K562 (cell line): ENCODE results near the gene YPEL1. TPM values are rescaled to one million over a fixed set of nuclear protein-coding genes. Genes with fewer than 3 reads are reported as not detected.

Experiments
- CBX1 ChIP-seq: sonication (generic); IDR thresholded peaks from 2 replicates; pipeline ENCODE4 v1.6.1; 2016; ENCODE audit warnings: antibody characterized with exemption, low read depth, mild to moderate bottlenecking
- ESRRB ChIP-seq: fragments of 250-450 bp; sonication (Bioruptor Pico); IDR thresholded peaks from 2 replicates; pipeline ENCODE4 v1.5.0; 2020; ENCODE audit warnings: mild to moderate bottlenecking, moderate library complexity, borderline replicate concordance
- NR3C1 ChIP-seq: sonication (generic); formaldehyde crosslinking; IDR thresholded peaks from 2 replicates; pipeline ENCODE4 v1.8.1; 2022; ENCODE audit warnings: missing genetic modification reagents
- POLR2AphosphoS2 ChIP-seq: IDR thresholded peaks from 2 replicates; pipeline ENCODE4 v1.6.1; 2012; ENCODE audit warnings: low read length, improper control_type of control experiment
- PRMT5 ChIP-seq: sonication (generic); formaldehyde crosslinking; IDR thresholded peaks from 2 replicates; pipeline ENCODE4 v1.5.0; 2020; ENCODE audit warnings: missing genetic modification reagents
- RREB1 ChIP-seq: fragments of 250-450 bp; sonication (Bioruptor Pico); IDR thresholded peaks from 2 replicates; pipeline ENCODE4 v1.4.0; 2020
- SRSF9 ChIP-seq: fragments of 200-400 bp; formaldehyde crosslinking; IDR thresholded peaks from 2 replicates; pipeline ENCODE4 v1.6.1; 2017; ENCODE audit warnings: low read depth, low read length, borderline replicate concordance
- TAL1 ChIP-seq: fragments of 450-650 bp; IDR thresholded peaks from 2 replicates; pipeline ENCODE4 v1.6.1; 2016; ENCODE audit warnings: mild to moderate bottlenecking
- TBL1XR1 ChIP-seq, 2 experiments: IDR thresholded peaks; 2 replicates each; pipeline ENCODE4 v1.6.1; 2012; ENCODE audit warnings: improper control_type of control experiment in 2 of 2, low read length in 2 of 2, mild to moderate bottlenecking in 1 of 2
- ZFPM2 ChIP-seq: fragments of 250-450 bp; sonication (Bioruptor Pico); IDR thresholded peaks from 2 replicates; pipeline ENCODE4 v1.5.1; 2022; ENCODE audit warnings: mild to moderate bottlenecking
- polyA plus RNA-seq, 8 experiments: library from polyadenylated mRNA; depleted of rRNA in 4 of 8; stranded (reverse) in 5 of 8; unstranded in 3 of 8; fragments of >200 nt; fragmentation: Nextera tagmentation in 2 of 8; fragmentation: Illumina TruSeq in 1 of 8; extraction: Ambion mirVana in 2 of 8; extraction: Trizol in 1 of 8; gene quantifications; 2 replicates each; pipeline versions ENCODE4 v1.2.1 to v1.2.3, GENCODE V29; 2011 to 2014; ENCODE audit warnings: inconsistent platforms in 1 of 8, missing spikeins in 1 of 8
- total RNA-seq, 7 experiments: library from RNA; depleted of rRNA in 6 of 7; stranded (reverse); fragments of >200 nt in 6 of 7; fragmentation: Illumina TruSeq in 2 of 7; extraction: Trizol in 2 of 7; gene quantifications; 2 replicates each; pipeline versions ENCODE4 v1.2.1 to v1.2.3, GENCODE V29; 2011 to 2021; ENCODE audit warnings: low replicate concordance in 1 of 7
- TF ChIP-seq, protein P1 (sequence below): fragments of 450-650 bp; IDR thresholded peaks from 2 replicates; pipeline ENCODE4 v1.6.1; 2016; ENCODE audit warnings: low read depth
- TF ChIP-seq, protein P2 (sequence below), 3 experiments: IDR thresholded peaks in 2 of 3; conservative IDR thresholded peaks in 1 of 3; 2 replicates each; pipeline ENCODE4 v1.5.1; 2011 to 2012; ENCODE audit warnings: low read length in 3 of 3, mild to moderate bottlenecking in 3 of 3, control low read depth in 2 of 3, improper control_type of control experiment in 1 of 3, inconsistent platforms in 1 of 3, low read depth in 1 of 3, mixed read lengths in 1 of 3, moderate library complexity in 1 of 3; ENCODE audit not compliant: insufficient read depth in 2 of 3

Gene YPEL1
- total and polyA plus RNA-seq, 9 of the 15 experiments (the other 6 are each of a cell fraction or from before 2014, with no cell fraction given), result 0.07 to 2.2 (median 0.46) TPM

DNA sequence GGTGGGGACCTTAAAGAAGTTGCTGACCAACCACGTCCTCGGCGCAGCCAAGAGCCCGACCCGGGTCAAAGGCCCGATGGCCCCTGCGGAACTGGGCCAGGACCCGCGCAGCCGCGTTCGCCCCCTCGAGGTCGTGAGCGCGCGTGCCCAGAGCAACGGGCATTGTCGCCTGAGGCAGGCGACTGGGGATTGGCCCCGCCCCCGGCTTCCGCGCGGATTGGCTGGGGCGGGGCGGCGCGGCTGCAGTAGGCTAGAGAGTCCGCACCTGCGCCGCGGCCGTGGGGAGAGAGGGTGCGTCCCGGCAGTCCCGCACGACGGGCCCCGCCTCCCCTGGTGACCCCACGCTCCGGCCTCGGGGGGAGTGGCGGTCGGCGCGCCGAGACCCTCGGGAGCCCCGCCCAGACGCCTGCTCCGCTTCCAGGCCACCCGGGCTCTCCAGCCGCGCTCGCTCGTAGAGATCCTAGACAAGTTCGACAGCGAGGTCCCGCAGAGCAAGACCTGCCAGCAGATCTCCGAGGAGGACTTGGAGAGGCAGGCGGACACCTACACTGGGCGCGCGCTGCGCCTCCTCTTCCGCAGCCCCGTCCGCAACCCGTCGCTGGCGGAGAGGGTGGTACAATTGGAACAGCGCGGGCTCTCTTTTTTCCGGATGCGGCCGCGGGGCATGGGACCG is 78.1 kb downstream of the YPEL1 start (continued):
- TF ChIP-seq, protein P1, sequence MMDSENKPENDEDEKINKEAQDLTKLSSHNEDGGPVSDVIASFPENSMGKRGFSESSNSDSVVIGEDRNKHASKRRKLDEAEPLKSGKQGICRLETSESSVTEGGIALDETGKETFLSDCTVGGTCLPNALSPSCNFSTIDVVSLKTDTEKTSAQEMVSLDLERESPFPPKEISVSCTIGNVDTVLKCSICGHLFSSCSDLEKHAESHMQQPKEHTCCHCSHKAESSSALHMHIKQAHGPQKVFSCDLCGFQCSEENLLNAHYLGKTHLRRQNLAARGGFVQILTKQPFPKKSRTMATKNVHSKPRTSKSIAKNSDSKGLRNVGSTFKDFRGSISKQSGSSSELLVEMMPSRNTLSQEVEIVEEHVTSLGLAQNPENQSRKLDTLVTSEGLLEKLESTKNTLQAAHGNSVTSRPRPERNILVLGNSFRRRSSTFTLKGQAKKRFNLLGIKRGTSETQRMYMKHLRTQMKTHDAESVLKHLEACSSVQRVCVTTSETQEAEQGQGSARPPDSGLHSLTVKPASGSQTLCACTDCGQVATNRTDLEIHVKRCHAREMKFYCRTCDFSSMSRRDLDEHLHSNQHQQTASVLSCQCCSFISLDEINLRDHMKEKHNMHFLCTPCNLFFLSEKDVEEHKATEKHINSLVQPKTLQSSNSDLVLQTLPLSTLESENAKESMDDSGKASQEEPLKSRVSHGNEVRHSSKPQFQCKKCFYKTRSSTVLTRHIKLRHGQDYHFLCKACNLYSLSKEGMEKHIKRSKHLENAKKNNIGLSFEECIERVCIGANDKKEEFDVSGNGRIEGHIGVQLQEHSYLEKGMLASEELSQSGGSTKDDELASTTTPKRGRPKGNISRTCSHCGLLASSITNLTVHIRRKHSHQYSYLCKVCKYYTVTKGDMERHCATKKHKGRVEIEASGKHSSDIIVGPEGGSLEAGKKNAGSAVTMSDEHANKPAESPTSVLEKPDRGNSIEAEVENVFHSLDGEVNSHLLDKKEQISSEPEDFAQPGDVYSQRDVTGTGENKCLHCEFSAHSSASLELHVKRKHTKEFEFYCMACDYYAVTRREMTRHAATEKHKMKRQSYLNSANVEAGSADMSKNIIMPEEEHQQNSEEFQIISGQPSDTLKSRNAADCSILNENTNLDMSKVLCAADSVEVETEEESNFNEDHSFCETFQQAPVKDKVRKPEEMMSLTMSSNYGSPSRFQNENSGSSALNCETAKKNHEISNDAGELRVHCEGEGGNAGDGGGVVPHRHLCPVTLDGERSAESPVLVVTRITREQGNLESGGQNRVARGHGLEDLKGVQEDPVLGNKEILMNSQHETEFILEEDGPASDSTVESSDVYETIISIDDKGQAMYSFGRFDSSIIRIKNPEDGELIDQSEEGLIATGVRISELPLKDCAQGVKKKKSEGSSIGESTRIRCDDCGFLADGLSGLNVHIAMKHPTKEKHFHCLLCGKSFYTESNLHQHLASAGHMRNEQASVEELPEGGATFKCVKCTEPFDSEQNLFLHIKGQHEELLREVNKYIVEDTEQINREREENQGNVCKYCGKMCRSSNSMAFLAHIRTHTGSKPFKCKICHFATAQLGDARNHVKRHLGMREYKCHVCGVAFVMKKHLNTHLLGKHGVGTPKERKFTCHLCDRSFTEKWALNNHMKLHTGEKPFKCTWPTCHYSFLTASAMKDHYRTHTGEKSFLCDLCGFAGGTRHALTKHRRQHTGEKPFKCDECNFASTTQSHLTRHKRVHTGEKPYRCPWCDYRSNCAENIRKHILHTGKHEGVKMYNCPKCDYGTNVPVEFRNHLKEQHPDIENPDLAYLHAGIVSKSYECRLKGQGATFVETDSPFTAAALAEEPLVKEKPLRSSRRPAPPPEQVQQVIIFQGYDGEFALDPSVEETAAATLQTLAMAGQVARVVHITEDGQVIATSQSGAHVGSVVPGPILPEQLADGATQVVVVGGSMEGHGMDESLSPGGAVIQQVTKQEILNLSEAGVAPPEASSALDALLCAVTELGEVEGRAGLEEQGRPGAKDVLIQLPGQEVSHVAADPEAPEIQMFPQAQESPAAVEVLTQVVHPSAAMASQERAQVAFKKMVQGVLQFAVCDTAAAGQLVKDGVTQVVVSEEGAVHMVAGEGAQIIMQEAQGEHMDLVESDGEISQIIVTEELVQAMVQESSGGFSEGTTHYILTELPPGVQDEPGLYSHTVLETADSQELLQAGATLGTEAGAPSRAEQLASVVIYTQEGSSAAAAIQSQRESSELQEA, result no peak
- TF ChIP-seq SRSF9, result no peak
- TF ChIP-seq CBX1, result no peak
- no peak for TF ChIP-seq PRMT5 (CRISPR knock-in tag)
- no peak for TF ChIP-seq NR3C1 (CRISPR knock-in tag)
- TF ChIP-seq ZFPM2, result no peak
- TF ChIP-seq RREB1 (CRISPR knock-in tag), result no peak
- TF ChIP-seq TAL1, result no peak
- TF ChIP-seq POLR2AphosphoS2, result peak; percentile 100
- TF ChIP-seq, protein P2, sequence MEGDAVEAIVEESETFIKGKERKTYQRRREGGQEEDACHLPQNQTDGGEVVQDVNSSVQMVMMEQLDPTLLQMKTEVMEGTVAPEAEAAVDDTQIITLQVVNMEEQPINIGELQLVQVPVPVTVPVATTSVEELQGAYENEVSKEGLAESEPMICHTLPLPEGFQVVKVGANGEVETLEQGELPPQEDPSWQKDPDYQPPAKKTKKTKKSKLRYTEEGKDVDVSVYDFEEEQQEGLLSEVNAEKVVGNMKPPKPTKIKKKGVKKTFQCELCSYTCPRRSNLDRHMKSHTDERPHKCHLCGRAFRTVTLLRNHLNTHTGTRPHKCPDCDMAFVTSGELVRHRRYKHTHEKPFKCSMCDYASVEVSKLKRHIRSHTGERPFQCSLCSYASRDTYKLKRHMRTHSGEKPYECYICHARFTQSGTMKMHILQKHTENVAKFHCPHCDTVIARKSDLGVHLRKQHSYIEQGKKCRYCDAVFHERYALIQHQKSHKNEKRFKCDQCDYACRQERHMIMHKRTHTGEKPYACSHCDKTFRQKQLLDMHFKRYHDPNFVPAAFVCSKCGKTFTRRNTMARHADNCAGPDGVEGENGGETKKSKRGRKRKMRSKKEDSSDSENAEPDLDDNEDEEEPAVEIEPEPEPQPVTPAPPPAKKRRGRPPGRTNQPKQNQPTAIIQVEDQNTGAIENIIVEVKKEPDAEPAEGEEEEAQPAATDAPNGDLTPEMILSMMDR (IDR thresholded peaks at IDR 0.05 in 2 of 3, conservative IDR thresholded peaks at IDR 0.05 in 1 of 3; ENCODE audit: insufficient read depth in 2 of 3, low read depth in 1 of 3, low read length in 3 of 3), result peak in 2 of 3 experiments; percentile 79 to 89; a peak in 4 of 6 replicates
- TF ChIP-seq ESRRB (CRISPR knock-in tag), result no peak
- TF ChIP-seq TBL1XR1 (IDR thresholded peaks at IDR 0.05; ENCODE audit: low read length in 2 of 2), result peak; percentile 52 to 96; a peak in 3 of 4 replicates
